Measurements from ENCODE around the gene C4orf54.

Gene C4orf54

DNA sequence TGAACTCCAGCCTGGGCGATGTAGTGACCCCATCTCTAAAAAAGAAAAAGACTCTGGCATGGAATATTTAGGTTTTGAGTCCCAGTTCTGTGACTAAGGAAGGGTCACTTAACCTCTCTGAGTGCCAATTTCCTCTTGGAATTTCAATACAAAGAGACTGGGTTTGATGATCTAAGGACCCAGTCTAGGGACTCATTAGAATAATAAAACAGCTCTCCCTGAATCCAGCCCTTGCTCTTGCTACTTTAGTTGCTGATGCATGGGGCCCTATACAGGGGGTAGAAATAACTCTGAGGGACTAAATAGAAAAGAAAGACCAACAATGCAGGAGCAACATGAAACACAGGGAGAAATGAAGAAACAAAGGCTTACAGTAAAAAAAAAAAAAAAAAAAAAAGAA lies 12.6 kb downstream of the C4orf54 start:
- H3K4me3 ChIP-seq (ENCODE audit: low read length): no peak overlapping the region
- TF ChIP-seq ZNF274 (IDR thresholded peaks at IDR 0.05; ENCODE audit: low read depth, low read length): no peak

DNA sequence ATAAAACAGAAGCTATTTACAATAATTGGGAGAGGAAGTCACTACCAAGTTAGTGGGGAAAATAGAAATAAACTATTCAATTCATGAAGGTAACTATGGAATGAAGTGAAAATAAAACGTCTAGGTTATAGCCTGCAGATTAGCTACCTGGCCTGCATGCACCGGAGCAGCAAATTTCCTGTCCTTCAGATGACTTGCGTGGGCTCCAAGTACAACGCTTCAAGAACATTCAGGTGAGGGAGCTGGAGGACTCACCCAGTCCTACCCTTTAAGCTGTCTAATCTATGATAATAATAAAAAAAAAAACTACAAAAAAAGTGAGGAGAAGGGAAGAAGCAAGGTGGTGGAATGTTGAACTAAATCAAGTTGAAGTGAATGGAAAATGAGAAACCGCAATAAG lies 13.2 kb downstream of the C4orf54 start:
- no peak overlapping the region for H3K4me3 ChIP-seq (ENCODE audit: low read length)
- no peak for TF ChIP-seq ZNF274 (IDR thresholded peaks at IDR 0.05; ENCODE audit: low read depth, low read length)

DNA sequence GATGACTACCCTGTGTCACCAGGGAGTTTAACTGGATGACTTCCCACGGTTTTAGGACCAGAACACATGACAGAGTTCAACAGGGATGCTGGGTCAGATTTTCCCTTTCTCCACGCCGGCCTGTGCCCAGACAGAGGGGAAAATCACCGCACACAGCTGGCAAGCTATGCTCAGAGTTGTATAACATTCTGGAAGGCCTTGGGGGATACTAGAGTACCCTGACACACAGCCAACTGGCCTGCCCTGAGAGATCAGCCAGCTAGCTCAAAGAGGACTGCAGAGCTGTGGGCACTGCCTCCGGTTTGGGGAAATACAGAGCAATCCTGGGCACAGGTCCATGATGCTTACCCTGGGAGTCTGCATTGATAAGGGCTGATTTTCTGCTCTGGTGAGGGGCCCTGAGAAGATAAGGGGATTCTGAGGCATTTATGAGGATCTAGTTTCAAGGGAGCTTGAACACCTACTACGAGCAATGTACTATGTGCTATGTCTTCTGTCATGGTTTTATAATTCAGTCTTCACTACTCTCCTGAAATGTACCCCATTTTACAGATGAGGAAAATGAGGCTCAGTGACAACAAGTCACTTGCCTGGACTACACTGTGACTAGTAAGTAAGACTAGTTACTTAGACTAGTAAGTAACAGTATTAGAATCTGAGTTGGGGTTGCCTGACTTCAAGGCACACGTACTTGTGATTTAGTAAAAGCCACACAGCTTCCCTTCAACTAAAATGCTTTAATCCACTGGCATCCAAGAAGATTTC lies 14.7 kb downstream of the C4orf54 start:
- H3K4me3 ChIP-seq (ENCODE audit: low read length): no peak overlapping the region
- TF ChIP-seq ZNF274 (IDR thresholded peaks at IDR 0.05; ENCODE audit: low read depth, low read length): no peak

DNA sequence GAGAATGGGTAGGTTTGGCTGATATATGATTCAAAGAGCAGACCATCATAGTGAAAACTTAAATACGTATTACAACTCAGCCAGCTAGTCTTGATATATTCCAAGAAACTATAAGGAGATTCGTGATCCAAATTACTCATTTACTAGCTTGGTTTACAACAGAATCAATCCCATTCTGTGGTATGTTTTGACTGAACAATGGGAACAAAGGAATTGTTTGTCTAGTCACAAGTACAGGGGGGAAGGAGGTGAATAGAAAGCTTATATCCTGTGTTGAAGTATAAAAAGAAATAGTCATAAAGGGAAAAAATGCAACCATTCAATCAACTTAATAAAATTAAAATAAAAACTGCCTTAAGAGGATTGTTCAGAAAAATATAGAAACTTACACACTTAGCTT lies 17.0 kb downstream of the C4orf54 start:
- no peak overlapping the region for H3K4me3 ChIP-seq (ENCODE audit: low read length)
- TF ChIP-seq ZNF274 (IDR thresholded peaks at IDR 0.05; ENCODE audit: low read depth, low read length): no peak

DNA sequence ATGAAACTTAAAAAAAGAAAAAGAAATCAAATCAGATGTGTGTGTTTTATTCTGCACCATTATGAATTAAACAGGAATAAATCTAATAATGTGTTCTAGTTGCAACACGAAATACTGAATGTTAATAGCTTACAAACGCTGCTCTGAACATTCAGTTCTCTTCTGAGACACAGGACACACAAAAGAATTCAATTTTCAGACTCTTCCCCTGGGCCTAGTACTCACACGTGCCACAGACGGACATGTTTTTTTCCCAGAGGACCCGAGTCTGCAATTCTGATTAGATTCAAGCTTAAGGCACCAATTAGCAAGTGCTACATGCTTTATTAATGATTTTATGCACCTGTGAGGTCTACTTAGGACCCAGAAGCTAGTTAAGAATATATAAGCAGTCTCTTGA lies 20.5 kb downstream of the C4orf54 start:
- no peak overlapping the region for H3K4me3 ChIP-seq (ENCODE audit: low read length)
- no peak for TF ChIP-seq ZNF274 (IDR thresholded peaks at IDR 0.05; ENCODE audit: low read depth, low read length)

DNA sequence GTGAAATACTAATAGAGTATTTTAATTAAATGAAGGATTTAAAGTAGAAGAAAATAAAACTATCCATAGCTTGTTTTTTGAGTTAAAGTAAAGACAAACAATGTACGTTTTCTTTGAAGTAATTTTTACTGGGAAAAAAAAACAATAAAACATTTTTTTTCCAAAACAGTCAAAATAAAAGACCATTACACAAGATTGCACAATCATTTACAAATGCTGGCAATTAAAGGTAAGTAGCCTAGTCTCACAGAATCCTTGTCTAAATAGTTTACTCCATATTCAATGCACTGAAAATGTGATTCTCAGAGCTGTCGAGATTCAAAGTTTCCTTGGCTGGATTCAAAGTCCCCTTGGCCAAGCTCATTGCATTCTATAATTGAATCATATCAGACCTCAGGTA lies 21.2 kb downstream of the C4orf54 start:
- H3K4me3 ChIP-seq (ENCODE audit: low read length): no peak overlapping the region
- no peak for TF ChIP-seq ZNF274 (IDR thresholded peaks at IDR 0.05; ENCODE audit: low read depth, low read length)

DNA sequence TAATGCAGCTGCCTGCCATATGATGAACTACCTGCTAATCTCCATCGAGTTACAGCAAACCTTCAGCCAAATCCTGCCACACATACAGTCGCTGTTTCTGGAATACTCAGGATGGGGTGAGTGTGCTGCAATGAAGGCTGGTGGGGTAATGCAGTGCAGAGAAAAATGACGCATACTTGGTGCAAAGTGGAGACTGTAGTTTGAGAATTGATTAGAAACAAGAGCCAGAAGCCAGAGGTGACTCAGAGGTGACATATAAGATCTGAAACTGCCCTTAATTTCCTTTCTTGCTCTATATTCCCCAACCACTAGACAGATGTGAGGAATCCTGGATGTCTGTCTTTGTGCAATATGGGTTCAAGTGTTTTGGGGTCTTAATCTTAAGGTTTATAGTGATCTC lies 22.0 kb downstream of the C4orf54 start:
- no peak for TF ChIP-seq ZNF274 (IDR thresholded peaks at IDR 0.05; ENCODE audit: low read depth, low read length)
- no peak overlapping the region for H3K4me3 ChIP-seq (ENCODE audit: low read length)

DNA sequence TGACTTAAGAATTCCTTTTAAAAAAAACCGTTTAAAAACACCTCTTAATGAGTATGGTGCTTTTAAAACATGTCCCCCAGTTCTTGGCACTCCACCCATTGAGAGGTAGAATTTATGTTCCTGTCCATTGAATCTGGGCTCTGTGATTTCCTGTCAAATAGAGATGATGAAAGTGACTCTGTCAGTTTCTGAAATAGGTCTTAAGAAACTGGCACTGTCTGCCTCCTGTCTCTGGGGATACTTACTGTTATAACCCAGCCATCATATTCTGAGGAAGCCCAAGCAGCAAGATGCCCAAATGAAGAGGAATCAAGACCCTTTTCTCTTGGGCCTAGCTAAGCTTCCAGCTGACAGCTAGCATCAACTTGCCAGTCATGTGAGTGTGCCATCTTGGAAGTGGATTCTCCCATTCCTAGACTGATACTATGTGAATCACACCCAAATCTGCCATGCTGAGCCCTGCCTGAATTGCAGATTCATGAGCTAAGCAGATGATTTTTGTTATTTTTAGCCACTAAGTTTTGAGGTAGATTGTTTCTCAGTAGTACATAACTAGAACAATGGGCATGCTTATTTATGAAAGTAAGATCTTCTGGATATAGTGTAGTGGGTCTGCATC lies 22.8 kb downstream of the C4orf54 start:
- H3K4me3 ChIP-seq (ENCODE audit: low read length): no peak overlapping the region
- no peak for TF ChIP-seq ZNF274 (IDR thresholded peaks at IDR 0.05; ENCODE audit: low read depth, low read length)

DNA sequence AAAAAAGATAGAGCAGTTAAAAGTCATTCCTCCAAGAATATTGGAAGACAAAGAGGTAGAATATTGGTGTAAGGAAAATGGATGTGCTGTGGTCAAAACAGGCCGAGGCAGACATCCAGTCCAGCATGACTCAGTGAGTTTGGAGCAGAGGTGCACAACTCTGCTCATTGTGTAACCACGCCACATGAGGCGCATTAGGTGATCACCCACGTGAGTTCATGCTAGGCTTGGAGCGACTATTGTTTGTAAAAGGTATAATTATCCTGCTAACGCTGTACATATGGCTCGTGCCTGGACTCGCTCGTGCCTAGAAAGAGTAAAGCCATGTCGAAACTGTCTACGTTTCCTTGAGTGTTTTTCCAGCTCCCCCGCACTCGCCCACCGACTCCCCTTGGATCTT lies 23.9 kb downstream of the C4orf54 start:
- TF ChIP-seq ZNF274 (IDR thresholded peaks at IDR 0.05; ENCODE audit: low read depth, low read length): no peak
- no peak overlapping the region for H3K4me3 ChIP-seq (ENCODE audit: low read length)

DNA sequence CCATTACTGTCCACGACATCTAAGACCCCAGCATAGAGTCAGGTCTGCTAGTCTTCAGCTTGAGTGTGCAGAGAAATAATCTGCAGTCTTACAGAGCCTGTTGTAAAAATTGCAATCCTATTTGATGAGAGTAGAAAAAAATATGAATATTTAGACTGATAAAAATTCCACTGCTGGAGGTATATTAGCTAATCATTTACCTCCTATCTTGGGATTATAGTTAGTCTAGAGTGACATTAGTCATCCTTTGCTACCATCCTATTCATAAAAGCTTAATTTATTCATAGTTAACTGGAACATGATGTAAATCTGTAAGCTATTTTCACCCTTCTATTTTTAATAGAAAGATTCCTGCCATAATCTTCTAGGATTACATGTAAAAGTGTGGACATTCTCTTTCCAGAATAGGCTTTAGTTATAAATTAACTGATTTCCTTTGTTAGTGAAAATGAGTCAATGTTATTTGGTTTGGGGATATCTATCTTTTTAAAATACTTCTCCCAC lies 26.7 kb downstream of the C4orf54 start:
- no peak for TF ChIP-seq ZNF274 (IDR thresholded peaks at IDR 0.05; ENCODE audit: low read depth, low read length)
- no peak overlapping the region for H3K4me3 ChIP-seq (ENCODE audit: low read length)

DNA sequence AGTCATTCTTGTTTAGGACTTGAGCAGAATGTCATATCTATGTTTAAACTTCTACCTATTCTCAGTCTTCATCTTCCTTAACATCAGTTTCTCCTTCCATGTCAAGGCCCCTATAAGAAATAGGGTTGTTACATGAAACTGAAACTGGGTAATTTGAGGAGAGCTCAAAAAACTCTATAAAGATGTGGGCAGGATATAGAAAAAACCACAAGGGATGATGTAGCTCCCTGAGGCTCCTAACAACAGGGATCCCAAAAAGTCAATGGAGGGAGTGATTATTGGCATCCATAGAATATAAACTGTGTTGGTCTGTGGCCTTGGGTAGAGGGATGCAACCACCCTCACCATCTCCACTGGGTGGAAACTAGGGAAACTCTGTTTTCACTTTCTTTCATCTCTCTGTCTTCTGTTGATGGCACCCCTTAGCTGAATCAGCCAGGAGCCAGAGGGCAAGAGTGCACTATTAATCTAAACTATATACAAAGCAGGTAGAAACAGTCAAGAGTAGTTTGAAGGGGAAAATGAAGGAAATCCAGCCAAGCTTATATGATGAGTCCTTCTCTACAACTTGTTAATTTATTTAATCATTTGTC lies 27.6 kb downstream of the C4orf54 start:
- H3K4me3 ChIP-seq (ENCODE audit: low read length): no peak overlapping the region
- TF ChIP-seq ZNF274 (IDR thresholded peaks at IDR 0.05; ENCODE audit: low read depth, low read length): no peak

DNA sequence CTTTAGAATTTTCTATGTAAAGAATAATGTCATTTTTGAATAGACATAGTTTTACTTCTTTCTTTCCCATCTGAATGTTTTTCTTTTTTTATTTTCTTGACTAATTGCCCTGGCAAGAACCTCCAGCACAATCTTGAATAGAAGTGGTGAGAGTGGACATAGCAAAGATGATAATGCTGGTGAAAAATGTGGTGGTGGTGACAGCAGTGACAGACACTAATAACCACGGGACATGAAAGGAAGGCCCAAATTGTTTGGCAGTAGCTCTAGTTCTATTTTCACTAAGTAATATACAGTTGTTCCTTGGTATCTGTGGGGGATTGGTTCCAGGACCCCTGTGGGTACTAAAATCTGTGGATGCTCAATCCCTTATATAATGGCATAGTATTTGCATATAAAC lies 29.6 kb downstream of the C4orf54 start:
- H3K4me3 ChIP-seq (ENCODE audit: low read length): no peak overlapping the region
- TF ChIP-seq ZNF274 (IDR thresholded peaks at IDR 0.05; ENCODE audit: low read depth, low read length): no peak

DNA sequence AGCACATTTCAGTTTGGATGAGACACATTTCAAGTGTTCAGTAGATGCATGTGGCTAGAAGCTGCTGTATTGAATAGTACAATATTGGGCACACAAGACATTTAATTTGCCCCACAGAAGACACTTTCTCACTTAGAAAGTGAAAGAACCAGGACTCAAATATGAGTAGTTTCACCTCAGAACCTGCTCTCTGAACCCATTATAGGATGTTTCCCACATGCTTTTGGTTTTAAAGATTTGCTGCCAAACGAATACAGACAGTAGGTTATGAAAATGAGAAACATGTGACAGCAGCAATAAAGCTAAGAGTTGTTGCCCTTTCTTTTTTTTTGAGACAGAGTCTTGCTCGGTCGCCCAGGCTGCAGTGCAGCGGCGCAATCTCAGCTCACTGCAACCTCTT lies 32.3 kb downstream of the C4orf54 start:
- H3K4me3 ChIP-seq (ENCODE audit: low read length): no peak overlapping the region
- TF ChIP-seq ZNF274 (IDR thresholded peaks at IDR 0.05; ENCODE audit: low read depth, low read length): no peak

DNA sequence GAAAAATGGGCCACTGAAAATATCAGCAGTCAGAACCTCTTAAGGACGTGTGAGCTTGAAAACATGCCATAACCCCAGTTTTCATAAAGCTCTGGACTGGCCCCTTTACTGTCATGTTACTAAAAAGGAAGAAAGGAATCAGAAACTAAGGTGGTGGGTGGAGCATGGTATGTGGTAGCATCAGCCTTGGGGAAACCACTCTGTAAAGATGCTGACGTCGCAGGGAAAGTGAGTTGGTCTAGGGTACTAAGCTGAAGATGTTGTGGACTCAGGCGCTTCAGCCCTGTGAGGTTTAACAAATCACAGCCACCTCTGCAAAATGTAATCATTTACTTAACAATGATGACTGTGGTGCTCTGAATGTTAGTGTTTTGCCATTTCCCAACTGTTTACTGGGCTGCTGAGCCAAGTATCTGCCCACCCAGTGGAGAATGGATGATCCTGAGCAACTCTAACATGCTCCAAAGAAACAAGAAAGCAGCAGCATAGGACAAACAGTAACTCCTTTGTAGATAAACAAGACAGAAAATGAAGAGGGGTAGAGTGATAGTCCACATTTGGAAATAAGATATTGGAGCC lies 33.4 kb downstream of the C4orf54 start:
- no peak for TF ChIP-seq ZNF274 (IDR thresholded peaks at IDR 0.05; ENCODE audit: low read depth, low read length)

DNA sequence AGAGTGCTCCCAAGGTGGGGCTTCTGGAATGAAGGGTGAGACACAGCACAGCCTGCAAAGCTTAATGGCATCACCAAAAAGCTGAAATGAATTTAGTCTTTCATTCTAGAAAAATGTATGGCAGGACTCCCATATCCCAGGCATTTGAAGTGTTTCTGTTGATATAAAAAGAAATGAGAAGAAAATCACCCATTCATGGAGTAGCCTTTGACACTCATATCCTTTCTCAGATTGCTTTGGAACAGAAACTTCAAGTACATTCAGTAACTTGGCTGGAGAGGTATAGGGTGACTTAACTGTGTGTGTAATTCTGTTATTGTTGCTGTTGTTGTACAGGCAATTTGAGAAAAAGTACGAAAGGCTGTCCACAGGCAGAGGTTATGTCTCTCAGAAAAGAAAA lies 35.3 kb downstream of the C4orf54 start:
- TF ChIP-seq ZNF274 (IDR thresholded peaks at IDR 0.05; ENCODE audit: low read depth, low read length): no peak
- H3K4me3 ChIP-seq (ENCODE audit: low read length): no peak overlapping the region

More for the DNA sequence above, 33.4 kb downstream of the C4orf54 start:
- no peak overlapping the region for H3K4me3 ChIP-seq (ENCODE audit: low read length)

Data from GM08714 (cell line).